ENCODE measurements around the gene RNF5. TPM values are rescaled to one million over a fixed set of nuclear protein-coding genes. Genes with fewer than 3 reads are reported as not detected.

RNF5 gene
- total and polyA plus RNA-seq, 2 of the 4 experiments (the other 2 are of a cell fraction): 18.8 to 41.4 TPM

DNA sequence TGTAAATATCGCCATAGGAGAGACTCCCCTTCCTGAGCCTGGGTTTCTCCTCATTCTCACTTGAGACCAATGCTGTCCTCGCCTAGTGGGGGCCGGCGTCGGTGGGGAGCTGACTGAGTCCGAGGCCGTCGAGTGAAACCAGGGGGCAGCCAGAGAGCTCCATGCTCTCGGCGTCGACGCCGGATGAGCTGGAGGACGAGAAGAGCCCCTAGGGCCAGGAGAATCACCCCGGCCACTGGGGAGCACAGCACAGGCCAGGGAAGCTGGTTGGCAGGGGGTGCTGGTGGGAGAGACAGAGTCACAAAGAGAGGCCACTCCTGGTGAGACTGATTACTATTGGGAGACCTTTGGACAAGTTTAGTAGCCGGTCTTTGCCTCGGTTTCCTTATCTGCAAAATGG is 20.7 kb downstream of the RNF5 start:
- no peak for DNase-seq
- TF ChIP-seq POLR2A (IDR thresholded peaks at IDR 0.05; ENCODE audit: low read depth, low read length): no peak
- no peak for TF ChIP-seq BHLHE40 (IDR thresholded peaks at IDR 0.05; ENCODE audit: low read depth, low read length)
- TF ChIP-seq CHD1 (IDR thresholded peaks at IDR 0.05; ENCODE audit: low read depth, low read length): no peak
- no peak for TF ChIP-seq MAZ (IDR thresholded peaks at IDR 0.05; ENCODE audit: borderline replicate concordance, low read depth, low read length)
- TF ChIP-seq NFE2L2 (IDR thresholded peaks at IDR 0.05; ENCODE audit: low read depth, low read length): no peak
- TF ChIP-seq, protein P1, sequence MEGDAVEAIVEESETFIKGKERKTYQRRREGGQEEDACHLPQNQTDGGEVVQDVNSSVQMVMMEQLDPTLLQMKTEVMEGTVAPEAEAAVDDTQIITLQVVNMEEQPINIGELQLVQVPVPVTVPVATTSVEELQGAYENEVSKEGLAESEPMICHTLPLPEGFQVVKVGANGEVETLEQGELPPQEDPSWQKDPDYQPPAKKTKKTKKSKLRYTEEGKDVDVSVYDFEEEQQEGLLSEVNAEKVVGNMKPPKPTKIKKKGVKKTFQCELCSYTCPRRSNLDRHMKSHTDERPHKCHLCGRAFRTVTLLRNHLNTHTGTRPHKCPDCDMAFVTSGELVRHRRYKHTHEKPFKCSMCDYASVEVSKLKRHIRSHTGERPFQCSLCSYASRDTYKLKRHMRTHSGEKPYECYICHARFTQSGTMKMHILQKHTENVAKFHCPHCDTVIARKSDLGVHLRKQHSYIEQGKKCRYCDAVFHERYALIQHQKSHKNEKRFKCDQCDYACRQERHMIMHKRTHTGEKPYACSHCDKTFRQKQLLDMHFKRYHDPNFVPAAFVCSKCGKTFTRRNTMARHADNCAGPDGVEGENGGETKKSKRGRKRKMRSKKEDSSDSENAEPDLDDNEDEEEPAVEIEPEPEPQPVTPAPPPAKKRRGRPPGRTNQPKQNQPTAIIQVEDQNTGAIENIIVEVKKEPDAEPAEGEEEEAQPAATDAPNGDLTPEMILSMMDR (conservative IDR thresholded peaks at IDR 0.05; ENCODE audit: low read depth, low read length): no peak
- Histone ChIP-seq H3K9me3 (ENCODE audit: control insufficient read depth, insufficient read depth, low read length) (no peaks in the 10 kb centered on the region), H2BK5ac (ENCODE audit: low read depth, low read length, poor library complexity, severe bottlenecking) (no peak overlapping the region), H3K23ac (ENCODE audit: low read depth, low read length) (no peak overlapping the region), H3K4me1 (ENCODE audit: control insufficient read depth, insufficient read depth, low read length) (peaks cover 3% of the 10 kb centered on the region; the same call in 1 of the 2 replicates), H3K36me3 (ENCODE audit: control insufficient read depth, insufficient read depth, low read length) (no peaks in the 10 kb centered on the region), H2AK9ac (replicated peaks; ENCODE audit: low read depth, low read length, poor library complexity) (no peak overlapping the region), H2BK20ac (ENCODE audit: low read depth, low read length) (no peak overlapping the region), H3K4me3 (ENCODE audit: insufficient read depth, low read depth, low read length) (no peak overlapping the region), H3K9ac (ENCODE audit: low read depth, low read length) (no peak overlapping the region), H3K79me1 (ENCODE audit: low read depth in 1 of 2, low read length in 2 of 2) (peaks cover 6 to 13% of the 10 kb centered on the region in 2 experiments), H4K20me1 (ENCODE audit: insufficient read depth, low read length) (no peaks in the 10 kb centered on the region), H2AK5ac (ENCODE audit: low read depth, low read length) (no peak overlapping the region), H4K8ac (ENCODE audit: low read depth in 2 of 2, low read length in 2 of 2) (no peak overlapping the region), H2BK15ac (ENCODE audit: low read depth, low read length) (no peak overlapping the region), H3K27ac (ENCODE audit: insufficient read depth, low read length) (no peak overlapping the region), H3K56ac (ENCODE audit: extremely low read depth, insufficient read depth, low read length) (no peak overlapping the region), H4K5ac (ENCODE audit: low read depth, low read length) (no peak overlapping the region), H2BK120ac (ENCODE audit: low read depth, low read length) (no peak overlapping the region), H3K4ac (ENCODE audit: low read depth, low read length) (no peak overlapping the region), H3K9me1 (ENCODE audit: insufficient read depth, low read length) (peaks cover 13% of the 10 kb centered on the region), H4K91ac (ENCODE audit: insufficient read depth, low read depth, low read length) (no peak overlapping the region), H3K14ac (replicated peaks; ENCODE audit: low read depth, low read length) (no peak overlapping the region), H3K4me2 (ENCODE audit: low read depth, low read length) (no peak overlapping the region), H3K27me3 (ENCODE audit: control insufficient read depth, insufficient read depth, low read length) (peaks cover 7% of the 10 kb centered on the region; the same call in 1 of the 2 replicates), H3K18ac (ENCODE audit: low read depth, low read length) (no peak overlapping the region), H2AFZ (replicated peaks; ENCODE audit: low read length, poor library complexity) (no peak overlapping the region)
- intact Hi-C loops (cut with micrococcal nuclease) (loop anchor here (1.0 kb wide), 1 partner anchor 52 kb away; no protein-coding TSS in a partner anchor), in situ Hi-C loops (cut with MboI; ENCODE audit: low sequenced_read_pairs) (loop anchor here (25.0 kb wide), 1 partner anchor 763 kb away; the partner anchor contains the start of genes BRD2 and HLA-DMA), dilution Hi-C loops (cut with HindIII; ENCODE audit: low sequenced_read_pairs, unreplicated experiment) (no loop called here)
- POLR2A ChIA-PET (ENCODE audit: unreplicated experiment): no interaction called here
- no peak for ATAC-seq (ENCODE audit: low read depth)
- no TSS peak for BruUV-seq (replicated peaks)
- CTCF ChIA-PET: no interaction called here
- WGBS, 2 experiments (ENCODE audit: extremely low coverage in 2 of 2, insufficient read length in 1 of 2): 97% methylated on average over 7 of the region's 17 CpGs; no CpG with 5 or more reads in 1 of the 2 experiments

All from IMR-90 (cell line).